Left ventricle myocardium inferior (tissue), 1 donor: ENCODE results near the gene PLCD1. TPM values are rescaled to one million over a fixed set of nuclear protein-coding genes. Genes with fewer than 3 reads are reported as not detected.
A peak's percentile ranks its signal among the peaks of the same experiment; 100 is the strongest.

Experiments
- DNase-seq: peaks from one replicate; pipeline ENCODE4 v3.0.0-alpha.2; 2020
- H3K27ac ChIP-seq: fragments of 200-600 bp; replicated peaks from 2 replicates; pipeline ENCODE4 v1.8.0; 2021
- H3K27me3 ChIP-seq: fragments of 200-600 bp; 2 replicates; pipeline ENCODE4 v1.8.0; 2021; ENCODE audit warnings: low read depth
- H3K36me3 ChIP-seq: fragments of 200-600 bp; 2 replicates; pipeline ENCODE4 v1.8.0; 2021
- H3K4me1 ChIP-seq: fragments of 200-600 bp; 2 replicates; pipeline ENCODE4 v1.8.0; 2021
- H3K4me3 ChIP-seq: fragments of 200-600 bp; 2 replicates; pipeline ENCODE4 v1.8.0; 2021; ENCODE audit warnings: mild to moderate bottlenecking, moderate library complexity
- H3K9me3 ChIP-seq: fragments of 200-600 bp; replicated peaks from 2 replicates; pipeline ENCODE4 v1.8.0; 2021
- CTCF ChIP-seq: fragments of 200-600 bp; IDR thresholded peaks from 2 replicates; pipeline ENCODE4 v1.8.0; 2021; ENCODE audit warnings: antibody characterized with exemption, mild to moderate bottlenecking, borderline replicate concordance
- intact Hi-C: fragments of 100-400 bp; cut with micrococcal nuclease; formaldehyde crosslinking; loops from one replicate; pipeline ENCODE4 v1.11.0; 2022
- total RNA-seq: library from RNA; stranded (reverse); fragmentation: NEBNext Ultra II Directional; extraction: Animal tissue kit (Norgen Biotek cat#: 25700); gene quantifications from one replicate; pipeline ENCODE4 v1.2.1, GENCODE V29; 2021
- donor health status: DM: no; HTN: yes; CAD: no; lungs with severe emphysema.

The PLCD1 gene
- total RNA-seq, 1 donor from 2014 or later: 10.3 TPM

GRCh38 chr3:38009807-38010591, 19.4 kb downstream of the PLCD1 start:
- Histone ChIP-seq H3K4me1 (peaks cover 12% of the 10 kb centered on the region), H3K27ac (no peak overlapping the region), H3K27me3 (no peaks in the 10 kb centered on the region), H3K4me3 (no peak overlapping the region), H3K9me3 (no peaks in the 10 kb centered on the region), H3K36me3 (peaks cover 53% of the 10 kb centered on the region)
- DNase-seq: no peak
- intact Hi-C loops: no loop called here
- no peak for TF ChIP-seq CTCF

GRCh38 chr3:38008971-38009580, 20.4 kb downstream of the PLCD1 start:
- no peak for DNase-seq
- no peaks in the 10 kb centered on the region for H3K27me3 ChIP-seq
- peaks cover 15% of the 10 kb centered on the region for H3K4me1 ChIP-seq
- intact Hi-C loops: no loop called here
- peaks cover 44% of the 10 kb centered on the region for H3K36me3 ChIP-seq
- H3K27ac ChIP-seq: no peak overlapping the region
- H3K4me3 ChIP-seq: no peak overlapping the region
- no peaks in the 10 kb centered on the region for H3K9me3 ChIP-seq
- no peak for TF ChIP-seq CTCF

GRCh38 chr3:38008191-38008701, 21.2 kb downstream of the PLCD1 start:
- Histone ChIP-seq H3K36me3 (peaks cover 44% of the 10 kb centered on the region), H3K27me3 (no peaks in the 10 kb centered on the region), H3K27ac (no peak overlapping the region), H3K9me3 (no peaks in the 10 kb centered on the region), H3K4me3 (no peak overlapping the region), H3K4me1 (peaks cover 20% of the 10 kb centered on the region)
- no peak for DNase-seq
- no peak for TF ChIP-seq CTCF
- intact Hi-C loops: no loop called here

GRCh38 chr3:38007754-38008090, 21.7 kb downstream of the PLCD1 start:
- H3K4me3 ChIP-seq: no peak overlapping the region
- intact Hi-C loops: no loop called here
- H3K4me1 ChIP-seq: peaks cover 26% of the 10 kb centered on the region
- no peak overlapping the region for H3K27ac ChIP-seq
- H3K36me3 ChIP-seq: peaks cover 44% of the 10 kb centered on the region
- no peak for DNase-seq
- H3K9me3 ChIP-seq: no peaks in the 10 kb centered on the region
- no peaks in the 10 kb centered on the region for H3K27me3 ChIP-seq
- no peak for TF ChIP-seq CTCF

GRCh38 chr3:38006445-38006995, 22.9 kb downstream of the PLCD1 start:
- no peak for TF ChIP-seq CTCF
- no peak overlapping the region for H3K4me3 ChIP-seq
- DNase-seq: no peak
- H3K4me1 ChIP-seq: peaks cover 28% of the 10 kb centered on the region
- peaks cover 43% of the 10 kb centered on the region for H3K36me3 ChIP-seq
- intact Hi-C loops: no loop called here
- peak overlapping the region; percentile 71 for H3K27ac ChIP-seq
- H3K9me3 ChIP-seq: no peaks in the 10 kb centered on the region
- H3K27me3 ChIP-seq: no peaks in the 10 kb centered on the region
